ENCODE data around the gene TNN.

GRCh38 chr1:175136246-175136645 is 68.6 kb downstream of the TNN start:
- TF ChIP-seq CTCF (conservative IDR thresholded peaks at IDR 0.05; ENCODE audit: low read depth, low read length) (no peak), EZH2 (IDR thresholded peaks at IDR 0.05; ENCODE audit: low read length, unreplicated experiment) (no peak), EZH2phosphoT487 (IDR thresholded peaks at IDR 0.05; ENCODE audit: borderline replicate concordance, low read length) (no peak)
